ENCODE measurements around the gene AP3B2.
A peak's percentile ranks its signal among the peaks of the same experiment; 100 is the strongest.
"Not testable (repeated sequence)": the region's sequence is repeated elsewhere in the genome, so short reads cannot be mapped to it uniquely, and the experiment has no call there.

The AP3B2 gene, protein sequence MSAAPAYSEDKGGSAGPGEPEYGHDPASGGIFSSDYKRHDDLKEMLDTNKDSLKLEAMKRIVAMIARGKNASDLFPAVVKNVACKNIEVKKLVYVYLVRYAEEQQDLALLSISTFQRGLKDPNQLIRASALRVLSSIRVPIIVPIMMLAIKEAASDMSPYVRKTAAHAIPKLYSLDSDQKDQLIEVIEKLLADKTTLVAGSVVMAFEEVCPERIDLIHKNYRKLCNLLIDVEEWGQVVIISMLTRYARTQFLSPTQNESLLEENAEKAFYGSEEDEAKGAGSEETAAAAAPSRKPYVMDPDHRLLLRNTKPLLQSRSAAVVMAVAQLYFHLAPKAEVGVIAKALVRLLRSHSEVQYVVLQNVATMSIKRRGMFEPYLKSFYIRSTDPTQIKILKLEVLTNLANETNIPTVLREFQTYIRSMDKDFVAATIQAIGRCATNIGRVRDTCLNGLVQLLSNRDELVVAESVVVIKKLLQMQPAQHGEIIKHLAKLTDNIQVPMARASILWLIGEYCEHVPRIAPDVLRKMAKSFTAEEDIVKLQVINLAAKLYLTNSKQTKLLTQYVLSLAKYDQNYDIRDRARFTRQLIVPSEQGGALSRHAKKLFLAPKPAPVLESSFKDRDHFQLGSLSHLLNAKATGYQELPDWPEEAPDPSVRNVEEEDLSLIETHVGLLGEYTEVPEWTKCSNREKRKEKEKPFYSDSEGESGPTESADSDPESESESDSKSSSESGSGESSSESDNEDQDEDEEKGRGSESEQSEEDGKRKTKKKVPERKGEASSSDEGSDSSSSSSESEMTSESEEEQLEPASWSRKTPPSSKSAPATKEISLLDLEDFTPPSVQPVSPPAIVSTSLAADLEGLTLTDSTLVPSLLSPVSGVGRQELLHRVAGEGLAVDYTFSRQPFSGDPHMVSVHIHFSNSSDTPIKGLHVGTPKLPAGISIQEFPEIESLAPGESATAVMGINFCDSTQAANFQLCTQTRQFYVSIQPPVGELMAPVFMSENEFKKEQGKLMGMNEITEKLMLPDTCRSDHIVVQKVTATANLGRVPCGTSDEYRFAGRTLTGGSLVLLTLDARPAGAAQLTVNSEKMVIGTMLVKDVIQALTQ

DNA sequence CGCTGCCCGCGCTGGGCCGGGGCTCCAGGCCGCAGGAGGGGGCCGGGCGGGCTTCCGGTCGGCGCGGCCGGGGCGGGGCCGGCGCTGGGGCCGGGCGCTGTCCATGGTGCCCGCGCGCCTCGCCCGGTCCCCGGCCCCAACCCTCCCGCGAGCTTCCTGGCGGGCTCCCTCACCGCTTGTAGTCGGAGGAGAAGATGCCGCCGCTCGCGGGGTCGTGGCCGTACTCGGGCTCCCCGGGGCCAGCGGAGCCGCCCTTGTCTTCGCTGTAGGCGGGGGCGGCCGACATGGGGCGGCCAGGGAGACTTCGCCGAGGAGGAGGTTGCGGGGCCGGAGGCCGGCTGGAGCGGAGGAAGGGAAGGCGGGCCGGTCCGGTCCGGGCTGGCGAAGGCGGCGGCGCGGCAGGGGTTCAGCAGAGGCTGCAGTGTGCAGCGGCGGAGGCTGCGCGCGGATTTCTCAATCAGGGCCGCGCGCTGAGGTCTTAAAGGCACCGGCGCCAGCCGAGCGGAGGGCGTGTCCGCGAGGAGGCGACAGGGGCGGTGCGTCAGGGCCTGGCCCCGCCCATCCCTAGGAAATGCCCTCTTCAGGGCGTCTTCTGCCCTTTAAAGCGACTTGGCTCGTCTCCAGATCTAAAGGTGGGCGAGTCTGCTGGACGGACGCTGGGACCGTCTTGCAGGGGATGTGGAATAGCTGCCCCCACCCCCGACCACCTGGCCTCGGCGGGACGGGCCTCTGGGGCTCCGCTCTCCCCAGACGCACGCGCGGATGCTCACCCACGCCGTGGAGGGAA, at the start of gene AP3B2:
AP3B2 (minus strand) TSS at position 455 of the 787 bp plus-strand sequence; CDS start at position 286, 169 bp downstream.
- DNase-seq = peak; percentile 72

DNA sequence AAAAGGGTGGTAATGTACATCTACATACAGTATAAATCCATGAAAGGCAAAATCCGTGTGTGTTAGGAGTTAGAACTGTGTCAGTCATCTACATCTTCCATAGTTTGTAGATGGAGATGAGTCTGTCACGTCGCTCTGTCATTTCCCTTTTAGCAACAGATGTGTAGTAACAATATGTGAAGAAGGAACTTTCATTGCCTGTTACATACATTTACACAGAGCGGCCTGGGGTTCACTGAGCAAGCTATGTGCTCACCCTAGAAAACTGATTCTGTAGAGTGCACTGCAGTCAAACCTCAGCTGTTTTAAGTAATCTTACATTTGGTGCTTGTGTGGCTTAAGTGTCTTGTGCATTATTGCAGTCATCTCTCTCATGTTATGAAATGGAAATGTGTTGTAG, 41.6 kb upstream of the AP3B2 start:
- no peak for DNase-seq

DNA sequence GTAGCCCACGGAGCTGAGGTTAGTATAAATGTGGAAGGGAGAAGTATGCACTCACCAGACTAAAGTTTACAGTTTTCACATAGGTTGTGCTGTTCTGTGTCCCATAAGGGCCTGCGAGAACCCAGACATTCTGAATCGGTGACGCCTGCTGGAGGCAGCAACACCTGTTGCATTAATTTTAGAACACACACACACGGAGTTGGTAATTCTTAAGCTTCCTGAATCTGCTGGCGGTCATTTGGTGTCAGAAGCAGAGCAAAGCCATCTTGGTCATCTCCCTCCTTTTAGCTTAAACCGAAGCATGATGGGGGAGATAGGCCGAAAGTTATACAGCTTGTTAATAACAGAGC, 41.1 kb upstream of the AP3B2 start:
- no peak for DNase-seq

DNA sequence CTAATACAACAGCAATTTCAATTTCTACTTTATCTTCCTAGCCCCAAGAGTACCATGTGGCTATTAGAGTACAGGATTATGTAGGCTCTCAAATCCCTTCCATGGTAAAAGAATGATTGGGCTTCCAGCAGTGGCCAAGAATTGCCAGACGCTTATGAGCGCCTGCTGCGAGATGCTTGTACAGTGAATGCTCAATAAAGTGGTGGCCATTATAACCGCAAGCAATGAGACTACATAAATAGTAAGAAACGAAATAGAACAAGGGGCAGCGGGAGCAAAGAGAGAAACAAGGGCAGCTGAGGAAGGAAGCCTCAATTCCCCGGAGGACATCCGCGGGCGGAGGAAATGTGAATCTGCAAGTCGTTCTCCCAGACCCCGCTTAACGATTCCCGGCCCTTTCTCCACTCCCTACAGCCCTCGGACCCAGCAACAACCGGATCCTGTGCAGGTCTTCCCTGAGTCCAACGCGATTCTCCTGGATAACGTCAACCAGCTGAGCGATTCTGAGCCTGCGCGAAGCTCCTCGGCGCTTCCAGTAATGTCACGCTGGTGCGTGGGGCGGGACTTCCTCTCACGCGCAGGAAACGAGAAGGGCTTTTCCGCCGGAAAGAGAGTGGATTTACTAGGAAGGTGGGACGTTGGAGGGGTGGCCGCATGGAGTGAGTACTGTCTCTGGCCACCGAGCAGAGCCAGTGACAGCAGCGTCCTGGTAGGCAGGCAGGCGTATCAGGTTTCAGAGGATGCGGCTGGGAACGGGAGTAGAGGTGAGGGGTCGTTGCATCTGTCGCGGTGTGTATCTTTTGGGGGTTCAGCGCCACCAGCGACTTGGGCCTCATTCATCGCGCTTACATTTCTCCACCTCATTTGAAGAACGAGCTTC, 40.5 kb upstream of the AP3B2 start:
- peak; percentile 79 for DNase-seq

DNA sequence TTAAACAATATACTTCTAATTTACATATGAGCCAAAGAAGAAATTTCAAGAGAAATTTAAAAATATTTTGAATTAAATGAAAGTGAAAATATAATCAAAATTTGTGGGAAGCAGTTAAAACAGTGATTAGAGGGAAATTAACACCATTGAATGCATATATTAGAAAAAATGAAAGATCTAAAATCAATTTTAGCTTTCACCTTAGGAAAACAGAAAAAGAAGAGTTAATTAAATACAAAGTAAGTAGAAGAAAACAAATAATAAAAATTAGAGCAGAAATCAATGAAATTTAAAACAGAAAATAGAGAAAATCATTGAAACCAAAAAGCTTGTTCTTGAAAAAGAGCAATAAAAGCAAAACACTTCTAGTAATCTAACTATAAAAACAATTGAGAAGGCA, 38.6 kb upstream of the AP3B2 start:
- no peak for DNase-seq

DNA sequence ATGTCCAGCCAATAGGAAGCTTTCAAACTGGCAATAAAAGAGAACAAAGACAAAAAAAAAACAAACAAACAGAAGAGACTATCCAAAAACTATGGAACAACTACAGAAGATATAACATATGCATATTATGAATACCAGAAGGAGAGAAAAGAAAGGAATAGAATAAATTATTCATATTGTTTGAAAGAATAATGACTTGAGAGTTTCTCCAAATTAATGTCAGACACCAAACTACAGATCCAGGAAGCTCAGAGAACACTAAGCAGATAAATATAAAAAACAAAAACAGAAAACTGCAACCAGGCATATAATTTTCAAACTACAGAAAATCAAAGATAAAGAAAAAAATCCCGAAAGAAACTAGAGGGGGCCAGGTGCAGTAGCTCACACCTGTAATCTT, 34.1 kb upstream of the AP3B2 start:
- DNase-seq = no peak

DNA sequence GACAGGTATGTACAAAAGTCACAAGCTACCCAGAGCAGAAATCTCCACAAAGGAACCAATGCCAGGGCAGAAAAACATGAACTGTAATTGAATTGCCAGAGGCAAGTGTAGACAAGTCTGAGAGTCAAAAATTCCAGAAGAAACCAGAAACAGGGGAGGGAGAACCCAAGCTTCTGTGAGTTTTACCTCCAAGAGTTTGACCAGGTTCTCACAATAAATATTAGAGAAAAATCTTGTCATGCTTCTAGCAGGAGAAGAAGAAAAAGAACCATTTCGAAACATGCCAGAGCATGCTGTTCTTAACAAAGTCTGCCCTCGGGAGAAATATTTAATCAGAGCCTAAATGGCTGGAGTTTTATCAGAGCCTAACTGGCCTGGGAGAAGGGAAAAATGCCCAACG, 32.5 kb upstream of the AP3B2 start:
- DNase-seq = no peak

DNA sequence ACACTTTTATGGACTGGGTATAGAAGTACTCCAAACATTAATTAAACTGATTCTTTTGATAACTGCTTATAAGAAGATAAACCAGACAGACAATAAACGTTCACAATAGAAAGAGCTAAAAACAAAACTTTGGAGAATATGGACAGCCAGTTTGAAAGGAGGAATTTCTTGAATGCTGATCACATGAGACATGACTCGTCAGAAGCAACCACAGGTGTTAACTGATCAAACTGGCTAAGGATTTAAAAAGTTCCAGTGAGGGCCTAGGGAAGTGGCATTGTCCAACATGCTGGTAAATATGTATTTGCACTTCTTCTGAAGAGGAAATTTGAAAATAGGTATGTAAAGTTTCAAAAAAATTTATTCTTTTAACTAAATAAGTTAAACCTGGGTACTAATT, 29.4 kb upstream of the AP3B2 start:
- no peak for DNase-seq

DNA sequence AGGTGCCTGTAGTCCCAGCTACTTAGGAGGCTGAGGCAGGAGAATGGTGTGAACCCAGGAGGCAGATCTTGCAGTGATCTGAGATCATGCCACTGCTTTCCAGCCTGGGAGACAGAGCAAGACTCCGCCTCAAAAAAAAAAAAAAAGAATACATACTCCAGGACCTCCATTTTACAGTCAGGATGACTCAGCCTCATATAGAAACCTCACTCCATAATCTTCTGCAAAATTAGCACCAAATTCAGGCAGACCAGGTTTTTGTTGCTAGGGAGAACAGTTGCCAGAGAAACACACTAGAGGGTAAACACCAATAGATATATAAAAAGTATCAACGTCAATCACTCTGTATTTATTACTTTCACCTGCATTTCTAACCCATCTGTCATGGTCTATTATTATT, 28.3 kb upstream of the AP3B2 start:
- no peak for DNase-seq

DNA sequence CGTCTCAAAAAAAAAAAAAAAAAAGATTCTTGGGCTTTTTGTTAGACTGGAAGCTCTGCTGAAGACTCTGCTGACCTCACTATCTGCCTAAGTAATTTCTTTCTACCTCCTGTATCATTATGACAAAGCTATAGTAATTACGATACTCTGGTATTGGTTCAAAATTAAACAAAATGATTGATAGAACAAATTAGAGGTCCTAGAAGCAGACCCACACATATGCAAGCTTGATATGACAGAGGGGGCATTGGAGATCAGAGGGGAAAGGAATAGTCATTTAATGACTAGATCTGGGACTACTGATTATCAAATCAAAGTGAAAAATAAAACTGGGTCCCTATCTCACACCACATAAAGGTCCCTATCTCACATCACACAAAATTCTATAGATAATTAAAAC, 21.9 kb upstream of the AP3B2 start:
- DNase-seq = no peak

DNA sequence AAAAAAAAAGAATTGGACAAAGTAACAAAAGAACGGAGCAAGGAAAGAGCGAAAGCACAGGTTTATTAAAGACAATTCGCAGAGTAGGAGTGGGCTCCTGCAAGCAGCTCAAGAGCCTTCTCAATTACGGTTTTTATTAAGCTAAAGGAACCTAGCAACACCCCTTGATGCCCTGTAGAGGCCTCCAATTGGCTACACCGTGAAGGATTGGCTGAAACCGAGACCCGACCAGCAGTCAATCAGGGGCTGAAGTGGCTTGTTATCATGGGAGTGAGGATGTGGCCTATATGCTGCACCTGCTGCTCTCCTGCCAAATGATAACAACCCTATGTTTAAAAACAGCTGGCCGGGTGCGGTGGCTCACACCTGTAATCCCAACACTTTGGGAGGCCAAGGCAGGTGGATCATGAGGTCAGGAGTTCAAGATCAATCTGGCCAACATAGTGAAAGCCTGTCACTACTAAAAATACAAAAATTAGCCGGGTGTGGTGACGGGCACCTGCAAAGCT, 20.4 kb upstream of the AP3B2 start:
- DNase-seq = no peak

DNA sequence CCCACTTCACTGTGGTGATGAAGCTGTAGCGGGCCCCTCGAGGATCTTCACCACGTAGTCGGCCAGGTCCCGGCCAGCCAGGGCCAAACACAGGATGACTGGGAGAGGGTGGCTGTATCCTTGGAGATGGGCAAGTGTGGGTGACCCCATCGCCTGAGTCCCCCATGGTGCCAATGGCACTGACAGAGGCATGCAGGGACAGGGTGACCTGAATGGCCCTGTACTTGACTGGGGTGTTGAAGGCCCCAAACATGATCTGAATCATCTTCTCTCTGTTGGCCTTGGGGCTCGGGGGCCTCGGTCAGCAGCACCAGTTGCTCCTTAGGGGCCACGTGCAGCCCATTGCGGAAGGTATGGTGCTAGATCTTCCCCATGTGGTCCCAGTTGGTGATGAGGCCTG, 17.1 kb upstream of the AP3B2 start:
- DNase-seq = no peak

DNA sequence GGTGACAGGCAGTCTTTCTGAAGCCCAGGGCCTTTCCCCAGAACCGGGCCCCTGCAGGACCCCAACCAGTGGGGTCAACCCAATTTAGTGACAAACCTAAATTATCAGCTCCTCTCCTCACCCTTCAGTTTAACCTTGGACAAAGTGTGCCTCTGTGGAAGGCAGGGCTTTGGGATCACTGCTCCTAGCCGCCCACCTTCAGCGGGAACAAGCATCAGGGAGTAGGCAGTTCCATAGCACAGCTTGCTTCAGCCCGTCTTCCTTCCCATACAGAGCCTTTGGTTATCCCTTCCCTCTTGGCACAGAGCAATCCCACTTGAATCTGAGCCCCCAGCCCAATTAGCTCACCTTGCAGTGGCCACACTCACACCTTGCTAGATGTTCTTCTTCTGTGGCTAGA, 5.3 kb upstream of the AP3B2 start:
- DNase-seq = no peak

DNA sequence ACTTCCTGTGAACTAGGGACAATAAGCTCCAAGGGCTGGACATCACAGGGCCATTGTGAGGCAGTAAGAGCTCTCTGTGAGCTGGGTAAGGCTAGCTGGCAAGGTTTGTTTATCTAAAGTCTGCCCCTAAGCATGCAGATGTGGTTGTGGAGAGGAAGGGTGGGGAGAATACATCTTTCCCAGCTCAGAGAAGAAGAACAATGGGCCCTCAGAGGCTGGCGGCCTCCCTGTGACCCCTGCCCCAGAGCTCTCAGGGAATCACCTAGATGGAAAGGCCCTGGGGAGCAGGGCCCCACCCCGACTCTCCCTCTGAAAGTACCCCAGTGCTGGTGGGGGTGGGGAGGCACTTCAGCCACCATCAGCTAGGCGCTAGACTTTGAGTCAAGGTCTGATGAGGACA, 4.3 kb upstream of the AP3B2 start:
- no peak for DNase-seq

DNA sequence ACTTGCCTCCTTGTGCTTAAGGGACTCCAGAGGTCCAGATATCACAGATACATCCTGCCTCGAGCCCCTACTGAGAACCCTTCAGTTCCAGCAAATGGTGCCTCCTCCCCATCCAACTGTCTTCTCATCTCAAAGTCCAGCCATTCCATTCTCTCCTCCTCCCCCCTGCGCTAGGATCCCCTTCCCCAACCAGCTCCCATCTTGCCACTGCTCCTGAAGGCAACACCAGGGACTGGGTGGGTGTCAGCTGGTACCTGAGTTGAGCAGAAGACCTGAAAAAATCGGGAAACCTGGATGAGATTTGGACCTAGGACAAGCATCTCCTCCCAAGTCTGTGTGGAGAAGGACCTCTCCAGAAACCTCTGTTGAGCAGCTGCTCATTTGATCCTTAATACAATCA, 2.4 kb upstream of the AP3B2 start:
- DNase-seq = no peak

DNA sequence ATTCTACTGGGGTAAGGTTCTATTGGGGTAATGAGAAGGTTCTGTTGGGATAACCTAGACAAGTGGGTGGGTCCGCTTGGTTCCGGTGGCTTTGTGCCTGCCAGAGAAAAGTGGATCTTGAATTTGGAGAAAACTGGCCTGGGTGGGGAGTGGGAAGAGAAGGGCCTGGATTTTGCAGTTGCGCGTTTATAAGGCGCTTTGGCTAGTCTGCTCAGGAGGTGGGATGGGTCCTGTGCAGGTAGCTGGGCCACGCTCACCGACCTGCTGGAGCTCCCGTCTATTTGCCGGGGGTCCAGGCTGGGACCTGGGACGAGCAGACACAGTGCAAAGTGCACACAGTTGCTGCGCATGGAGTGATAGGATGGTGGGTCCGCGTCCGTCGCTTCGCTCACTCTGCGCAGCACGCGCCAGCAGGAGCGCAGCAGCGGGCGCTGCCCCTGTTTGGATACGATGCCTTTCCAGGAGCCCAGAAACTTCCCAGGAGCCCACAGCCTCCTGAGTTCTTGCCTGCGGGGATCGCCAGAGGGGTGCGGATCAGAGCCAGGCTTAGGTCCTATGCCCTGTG, 1.3 kb upstream of the AP3B2 start:
- no peak for DNase-seq

DNA sequence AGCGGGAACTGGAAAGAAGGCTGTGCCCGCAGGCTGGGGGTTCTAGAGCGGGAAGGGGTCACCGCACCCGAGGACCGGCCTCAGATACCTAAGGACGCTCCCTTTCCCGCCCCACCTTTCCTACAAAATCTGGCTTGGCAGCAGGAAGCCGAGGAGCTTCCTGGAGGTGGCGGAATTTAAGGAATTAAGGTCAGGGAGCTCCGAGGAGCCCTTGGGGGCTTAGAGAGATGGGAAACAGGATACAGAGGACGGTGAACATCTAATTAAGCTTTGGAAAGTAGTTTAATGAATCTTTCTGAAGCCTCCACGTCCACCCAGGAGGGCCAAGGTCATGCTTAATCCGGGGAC, 507 bp upstream of the AP3B2 start:
- no peak for DNase-seq

DNA sequence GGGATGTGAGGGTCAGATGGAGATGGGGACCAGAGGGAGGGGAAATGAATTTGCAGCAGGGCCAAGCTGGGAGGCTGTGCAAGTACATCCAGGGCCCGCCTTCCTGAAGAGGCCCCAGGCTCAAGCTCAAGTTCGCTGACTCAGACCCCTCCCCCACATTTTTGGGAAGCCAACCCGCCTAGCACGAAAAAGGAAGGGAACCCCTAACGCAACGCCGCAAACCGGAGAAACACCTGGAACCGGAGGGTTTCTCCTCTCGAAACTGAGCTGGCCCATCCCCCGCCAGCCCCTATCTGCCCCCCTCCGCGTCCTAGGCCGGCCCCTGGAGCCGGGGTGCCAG, 624 bp downstream of the AP3B2 start:
- DNase-seq = no peak

DNA sequence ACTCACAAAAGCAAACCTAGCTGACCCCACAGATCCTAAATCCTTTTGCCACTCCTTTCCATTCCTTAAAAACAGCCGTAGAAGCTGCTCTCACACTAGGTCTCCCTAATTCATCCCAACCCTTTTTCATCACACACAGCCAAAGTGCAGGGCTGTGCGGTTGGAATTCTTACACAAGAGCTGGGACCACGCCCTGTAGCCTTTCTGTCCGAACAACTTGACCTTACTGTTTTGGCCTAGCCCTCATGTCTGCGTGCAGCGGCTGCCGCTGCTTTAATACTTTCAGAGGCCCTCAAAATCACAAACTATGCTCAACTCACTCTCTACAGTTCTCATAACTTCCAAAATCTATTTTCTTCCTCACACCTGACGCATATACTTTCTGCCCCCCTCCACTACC, 3.8 kb downstream of the AP3B2 start:
- DNase-seq = not testable (repeated sequence)

DNA sequence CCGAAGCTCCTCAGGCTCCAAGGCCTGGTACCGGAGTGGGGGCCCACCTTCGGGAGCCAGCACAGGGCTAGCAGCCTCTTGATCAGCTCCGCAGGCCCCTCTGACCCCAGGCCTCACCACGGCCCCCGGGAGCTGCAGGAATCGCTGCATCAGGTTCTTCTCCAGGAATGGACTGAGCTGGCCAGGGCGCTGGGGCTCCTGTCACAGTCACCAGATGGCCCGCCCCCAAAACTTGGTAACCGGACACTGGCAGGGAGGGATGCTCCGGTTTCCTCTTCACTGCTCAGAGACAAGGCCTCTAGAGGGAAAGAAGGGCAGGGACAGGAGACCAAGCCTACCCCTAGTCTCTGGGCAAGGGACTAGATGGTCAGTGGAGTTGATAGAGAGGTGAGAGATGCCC, 9.9 kb downstream of the AP3B2 start:
- no peak for DNase-seq

DNA sequence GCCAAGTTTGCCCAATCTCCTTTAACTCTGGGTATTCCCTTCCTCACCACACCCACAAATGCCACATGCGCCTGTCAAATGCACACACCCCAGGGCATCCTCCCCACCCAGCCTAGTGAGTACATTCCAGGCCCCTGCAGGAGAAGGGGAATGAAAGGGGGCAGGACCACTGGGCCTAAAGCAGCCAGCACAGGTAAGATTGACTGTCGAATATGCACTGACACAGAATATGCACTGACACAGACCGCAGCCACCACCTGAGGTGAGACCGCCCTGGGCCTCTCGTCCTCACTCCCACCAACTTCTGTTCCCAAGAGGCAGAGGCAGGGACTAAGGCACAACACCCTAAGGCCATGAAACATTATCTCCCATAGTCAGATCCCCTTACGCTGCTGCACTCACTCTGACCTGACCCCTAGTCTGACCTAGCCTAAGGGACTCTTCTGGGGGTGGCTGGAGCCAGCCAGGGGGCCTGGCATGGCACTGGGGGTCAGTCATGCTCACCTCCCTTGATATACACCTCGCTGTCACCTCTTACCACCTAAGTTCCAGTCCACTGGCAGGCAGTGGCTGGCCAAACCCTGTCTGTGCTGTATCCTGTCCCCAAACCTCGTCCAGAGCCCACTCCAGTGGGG, 10.8 kb downstream of the AP3B2 start:
- no peak for DNase-seq
